Neutrophil (primary cell): Measurements from ENCODE around the gene CNTNAP5.

ENCODE experiments used
- H3K27ac ChIP-seq: fragments of 200-600 bp; sonication (generic); 2 replicates; pipeline ENCODE4 v1.5.1; 2016; ENCODE audit warnings: mild to moderate bottlenecking, moderate library complexity
- H3K27me3 ChIP-seq: fragments of 200-600 bp; sonication (generic); 2 replicates; pipeline ENCODE4 v1.6.0; 2016; ENCODE audit warnings: mild to moderate bottlenecking
- H3K36me3 ChIP-seq: fragments of 200-600 bp; sonication (generic); 2 replicates; pipeline ENCODE4 v1.5.1; 2017
- H3K4me1 ChIP-seq, 2 experiments: fragments of 200-600 bp in 1 of 2; sonication (generic) in 1 of 2; 1 replicate in 1 of 2; 2 replicates in 1 of 2; pipeline versions ENCODE4 v1.5.1 to v1.6.1; 2013 to 2016; ENCODE audit warnings: low read depth in 1 of 2, low read length in 1 of 2, mild to moderate bottlenecking in 1 of 2, moderate library complexity in 1 of 2; ENCODE audit not compliant: control insufficient read depth in 1 of 2, insufficient read depth in 1 of 2
- H3K4me3 ChIP-seq, 2 experiments: fragments of 200-600 bp in 1 of 2; sonication (generic) in 1 of 2; 1 replicate in 1 of 2; 2 replicates in 1 of 2; pipeline ENCODE4 v1.5.1; 2013 to 2016; ENCODE audit warnings: low read depth in 1 of 2, low read length in 1 of 2, mild to moderate bottlenecking in 1 of 2, moderate library complexity in 1 of 2
- H3K9me3 ChIP-seq: fragments of 200-600 bp; sonication (generic); 2 replicates; pipeline ENCODE4 v1.5.1; 2016
- TF ChIP-seq, protein P1 (sequence below): fragments of 200-600 bp; sonication (generic); IDR thresholded peaks from 2 replicates; pipeline ENCODE4 v1.5.1; 2016; ENCODE audit warnings: antibody characterized with exemption

The CNTNAP5 gene

DNA sequence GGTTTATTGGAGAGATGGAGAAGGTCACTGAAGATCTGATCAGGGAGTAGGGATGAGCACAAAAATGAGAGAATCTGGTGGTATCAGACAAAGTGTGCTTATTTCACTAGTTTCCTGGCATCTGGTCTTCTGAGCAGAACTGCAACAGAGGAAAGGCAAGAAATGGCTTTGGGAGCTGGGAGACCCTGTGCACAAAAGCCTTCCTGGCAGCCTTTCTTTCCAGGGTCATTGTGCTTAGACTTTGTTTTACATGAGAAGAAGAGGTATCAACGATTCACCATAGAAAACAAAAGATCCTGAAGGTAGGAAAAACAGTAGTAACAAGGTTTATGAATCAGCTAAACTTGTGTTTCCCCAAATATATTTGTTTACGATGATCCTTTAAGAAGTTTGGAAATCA is 162.9 kb downstream of the CNTNAP5 start:
- TF ChIP-seq, protein P1, sequence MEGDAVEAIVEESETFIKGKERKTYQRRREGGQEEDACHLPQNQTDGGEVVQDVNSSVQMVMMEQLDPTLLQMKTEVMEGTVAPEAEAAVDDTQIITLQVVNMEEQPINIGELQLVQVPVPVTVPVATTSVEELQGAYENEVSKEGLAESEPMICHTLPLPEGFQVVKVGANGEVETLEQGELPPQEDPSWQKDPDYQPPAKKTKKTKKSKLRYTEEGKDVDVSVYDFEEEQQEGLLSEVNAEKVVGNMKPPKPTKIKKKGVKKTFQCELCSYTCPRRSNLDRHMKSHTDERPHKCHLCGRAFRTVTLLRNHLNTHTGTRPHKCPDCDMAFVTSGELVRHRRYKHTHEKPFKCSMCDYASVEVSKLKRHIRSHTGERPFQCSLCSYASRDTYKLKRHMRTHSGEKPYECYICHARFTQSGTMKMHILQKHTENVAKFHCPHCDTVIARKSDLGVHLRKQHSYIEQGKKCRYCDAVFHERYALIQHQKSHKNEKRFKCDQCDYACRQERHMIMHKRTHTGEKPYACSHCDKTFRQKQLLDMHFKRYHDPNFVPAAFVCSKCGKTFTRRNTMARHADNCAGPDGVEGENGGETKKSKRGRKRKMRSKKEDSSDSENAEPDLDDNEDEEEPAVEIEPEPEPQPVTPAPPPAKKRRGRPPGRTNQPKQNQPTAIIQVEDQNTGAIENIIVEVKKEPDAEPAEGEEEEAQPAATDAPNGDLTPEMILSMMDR = no peak
- H3K4me1 ChIP-seq = no peaks in the 10 kb centered on the region

DNA sequence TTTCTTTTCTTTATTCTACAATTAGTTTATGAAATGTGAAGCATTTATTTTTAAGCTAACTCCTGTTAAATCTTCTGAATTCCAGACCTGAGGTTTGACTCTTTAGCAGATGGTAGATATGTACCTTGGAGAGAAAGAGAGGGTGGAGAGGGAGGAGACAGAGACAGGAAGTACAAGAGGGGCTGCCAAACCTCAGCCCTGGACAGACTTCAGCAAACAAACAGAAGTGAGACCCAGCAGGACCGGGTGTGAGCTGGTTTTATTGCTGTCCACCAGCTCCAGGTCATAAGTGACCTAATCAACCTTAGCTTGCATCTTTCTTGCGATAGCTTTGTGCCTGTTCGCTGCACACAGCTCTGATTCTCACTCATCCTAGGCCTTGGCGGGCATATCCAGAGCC is 168.6 kb downstream of the CNTNAP5 start:
- TF ChIP-seq, protein P1 = no peak
- Histone ChIP-seq H3K4me3 (no peak overlapping the region), H3K27me3 (no peaks in the 10 kb centered on the region), H3K9me3 (no peaks in the 10 kb centered on the region), H3K4me1 (no peaks in the 10 kb centered on the region), H3K36me3 (no peaks in the 10 kb centered on the region), H3K27ac (no peak overlapping the region)

More for the DNA sequence above, 162.9 kb downstream of the CNTNAP5 start:
- no peak overlapping the region for H3K27ac ChIP-seq
- no peaks in the 10 kb centered on the region for H3K36me3 ChIP-seq
- no peak overlapping the region for H3K4me3 ChIP-seq
- H3K27me3 ChIP-seq = no peaks in the 10 kb centered on the region
- no peaks in the 10 kb centered on the region for H3K9me3 ChIP-seq

DNA sequence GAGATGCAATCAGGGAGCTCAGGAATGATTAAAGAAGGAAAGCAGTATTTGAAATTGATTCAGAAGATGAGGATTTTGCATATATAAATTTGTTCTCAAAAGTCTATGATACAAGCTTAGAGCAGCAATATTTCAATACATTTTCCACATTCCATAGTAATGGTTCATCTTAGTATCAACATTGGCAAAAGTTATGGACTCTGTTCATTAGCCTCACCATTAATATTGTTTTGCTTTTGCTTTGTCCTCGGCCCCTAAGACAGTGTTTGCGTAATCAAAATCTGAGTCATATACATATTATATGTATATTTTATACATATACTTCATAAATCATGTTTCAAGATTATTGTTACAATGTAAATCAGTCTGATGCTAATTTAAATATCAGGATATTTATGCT is 176.6 kb downstream of the CNTNAP5 start:
- Histone ChIP-seq H3K27ac (no peak overlapping the region), H3K4me3 (no peak overlapping the region), H3K9me3 (no peaks in the 10 kb centered on the region), H3K27me3 (no peaks in the 10 kb centered on the region), H3K4me1 (no peaks in the 10 kb centered on the region), H3K36me3 (no peaks in the 10 kb centered on the region)
- TF ChIP-seq, protein P1 = no peak

DNA sequence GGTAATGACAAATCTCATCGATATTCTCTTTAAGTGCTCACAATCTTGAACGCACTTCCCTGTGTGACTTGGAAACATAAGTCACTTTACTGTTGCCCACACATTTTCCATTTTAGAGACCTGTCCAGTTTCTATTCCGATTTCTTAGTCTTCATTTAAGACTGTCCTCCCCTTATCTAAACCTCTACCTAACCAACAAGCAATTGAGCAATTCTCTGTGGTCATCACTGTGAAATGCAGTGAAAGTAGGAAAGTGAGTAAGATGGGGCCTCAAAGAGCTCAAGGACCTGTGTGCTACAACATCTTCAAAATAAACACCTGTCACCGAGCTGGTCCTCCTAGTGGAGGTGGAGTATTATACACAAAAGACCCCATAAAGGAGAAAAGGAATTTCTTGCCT is 184.4 kb downstream of the CNTNAP5 start:
- H3K4me1 ChIP-seq = no peaks in the 10 kb centered on the region
- H3K27me3 ChIP-seq = no peaks in the 10 kb centered on the region
- TF ChIP-seq, protein P1 = no peak
- H3K4me3 ChIP-seq = no peak overlapping the region
- H3K36me3 ChIP-seq = no peaks in the 10 kb centered on the region
- H3K27ac ChIP-seq = no peak overlapping the region
- no peaks in the 10 kb centered on the region for H3K9me3 ChIP-seq

DNA sequence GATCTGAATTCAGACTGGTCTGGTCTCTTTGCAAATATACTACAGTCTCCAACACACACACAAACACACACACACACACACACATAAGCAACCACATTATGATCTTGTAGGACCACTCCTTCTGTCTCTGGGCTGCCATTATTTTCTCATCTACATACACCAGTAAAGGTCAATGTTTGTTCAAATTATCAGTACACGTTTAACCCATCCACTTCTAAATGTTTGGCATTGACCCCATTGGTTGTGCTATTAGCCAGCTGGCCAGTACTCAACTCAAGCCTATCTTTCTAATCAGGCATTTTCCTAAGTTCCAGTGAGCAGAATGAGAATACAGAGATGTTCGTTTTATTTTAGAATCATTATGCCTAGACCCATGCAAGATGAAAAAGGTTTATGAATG is 186.4 kb downstream of the CNTNAP5 start:
- no peaks in the 10 kb centered on the region for H3K27me3 ChIP-seq
- no peaks in the 10 kb centered on the region for H3K36me3 ChIP-seq
- no peaks in the 10 kb centered on the region for H3K4me1 ChIP-seq
- H3K4me3 ChIP-seq = no peak overlapping the region
- TF ChIP-seq, protein P1 = no peak
- H3K27ac ChIP-seq = no peak overlapping the region
- H3K9me3 ChIP-seq = no peaks in the 10 kb centered on the region

DNA sequence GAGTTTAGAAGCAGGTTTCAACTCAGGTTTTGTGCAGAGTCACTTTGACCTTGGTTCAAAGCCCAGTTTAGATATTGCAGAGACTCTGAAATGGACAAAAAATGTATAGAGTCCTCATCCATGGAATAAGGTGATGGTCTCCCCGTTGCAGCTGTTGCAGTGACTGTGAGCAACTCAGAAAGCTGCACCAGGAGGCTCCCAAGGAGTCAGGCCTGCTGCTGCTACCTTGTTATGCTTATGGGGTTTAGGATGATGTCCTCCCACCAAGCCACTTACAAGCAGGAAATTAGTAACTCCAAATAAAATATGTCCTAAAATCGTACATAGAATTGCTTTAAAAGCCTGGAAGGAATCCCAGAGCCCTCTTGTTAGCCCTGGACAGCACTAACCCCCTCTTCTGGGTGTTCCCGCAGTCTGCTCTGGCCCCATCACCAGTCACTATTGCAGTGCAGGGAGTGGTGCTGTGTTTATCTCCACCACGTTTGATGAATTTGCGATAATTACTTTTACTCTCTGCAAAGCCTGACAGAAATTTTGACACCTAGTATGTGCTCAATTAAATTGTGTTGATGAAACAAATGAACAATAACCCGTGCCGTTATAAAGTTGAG is 189.0 kb downstream of the CNTNAP5 start:
- TF ChIP-seq, protein P1 = no peak
- no peaks in the 10 kb centered on the region for H3K36me3 ChIP-seq
- H3K27me3 ChIP-seq = no peaks in the 10 kb centered on the region
- H3K4me3 ChIP-seq = no peak overlapping the region
- H3K27ac ChIP-seq = no peak overlapping the region
- no peaks in the 10 kb centered on the region for H3K9me3 ChIP-seq
- no peaks in the 10 kb centered on the region for H3K4me1 ChIP-seq
